HG03159 (cell line): ENCODE results near the gene PITPNM1.
"Not testable (repeated sequence)": the region's sequence is repeated elsewhere in the genome, so short reads cannot be mapped to it uniquely, and the experiment has no call there.

ENCODE experiments used
- ATAC-seq: cut with Tn5 transposase; IDR thresholded peaks from one replicate; pipeline ENCODE4 v1.9.1; 2021; ENCODE audit warnings: mild to moderate bottlenecking, moderate library complexity; ENCODE audit not compliant: unreplicated experiment

Gene PITPNM1

DNA sequence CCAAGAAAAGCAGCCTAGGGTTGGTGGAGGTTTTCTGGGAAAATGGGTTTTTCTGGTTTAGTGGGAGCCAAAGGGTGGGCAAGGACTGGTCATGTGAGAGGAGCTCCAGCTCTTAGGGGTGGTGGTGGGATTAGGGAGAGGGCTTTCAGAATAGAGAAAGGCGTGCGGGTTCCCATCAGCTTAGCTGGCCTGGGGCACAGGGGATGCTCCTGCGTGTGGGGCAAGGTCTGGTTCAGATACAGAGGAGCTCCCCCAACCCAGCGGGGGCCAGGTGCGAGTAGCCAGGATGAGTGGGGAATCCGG, 36.8 kb downstream of the PITPNM1 start:
- no peak for ATAC-seq

GRCh38 chr11:67468056-67468455, 37.1 kb downstream of the PITPNM1 start:
- ATAC-seq = no peak

DNA sequence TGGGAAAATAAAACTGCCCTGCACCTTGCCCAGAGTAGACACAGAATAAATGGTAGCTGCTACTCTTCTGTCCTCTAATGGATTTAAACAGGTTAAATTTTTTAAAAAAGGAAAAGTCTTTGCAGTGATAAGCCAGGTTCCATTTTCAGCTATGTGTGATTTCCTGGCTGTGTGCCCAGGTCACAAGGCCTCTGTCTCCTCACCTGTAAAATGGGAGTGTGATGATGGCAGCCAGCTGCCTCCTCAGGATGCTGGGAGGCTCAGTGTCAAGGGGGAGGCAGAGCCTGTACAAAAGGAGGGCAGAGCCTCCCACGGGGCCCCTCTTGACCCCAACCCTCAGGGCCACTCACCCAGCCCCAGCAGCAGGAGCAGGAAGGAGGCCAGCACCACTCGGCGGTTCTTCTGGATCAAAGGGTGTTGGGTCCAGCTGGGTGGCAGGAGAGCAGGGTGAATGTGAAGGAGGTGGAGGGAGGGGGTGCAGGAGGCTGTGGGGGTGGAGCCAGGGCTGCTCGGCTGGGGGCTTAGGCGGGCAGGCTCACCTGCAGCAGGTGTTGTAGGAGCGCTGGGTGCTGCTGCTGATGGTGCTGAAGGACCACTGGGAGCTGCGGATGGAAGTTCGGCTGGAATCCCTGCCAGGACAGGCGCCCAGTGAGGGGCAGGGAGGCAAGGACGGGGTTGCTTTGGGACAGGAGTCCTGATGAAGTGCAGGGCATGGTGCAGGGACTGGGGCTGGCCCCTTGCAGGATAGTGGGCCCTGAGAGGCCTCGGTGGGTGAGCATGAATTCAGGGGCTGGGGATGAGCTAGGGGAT, 38.0 kb downstream of the PITPNM1 start:
- ATAC-seq = no peak

DNA sequence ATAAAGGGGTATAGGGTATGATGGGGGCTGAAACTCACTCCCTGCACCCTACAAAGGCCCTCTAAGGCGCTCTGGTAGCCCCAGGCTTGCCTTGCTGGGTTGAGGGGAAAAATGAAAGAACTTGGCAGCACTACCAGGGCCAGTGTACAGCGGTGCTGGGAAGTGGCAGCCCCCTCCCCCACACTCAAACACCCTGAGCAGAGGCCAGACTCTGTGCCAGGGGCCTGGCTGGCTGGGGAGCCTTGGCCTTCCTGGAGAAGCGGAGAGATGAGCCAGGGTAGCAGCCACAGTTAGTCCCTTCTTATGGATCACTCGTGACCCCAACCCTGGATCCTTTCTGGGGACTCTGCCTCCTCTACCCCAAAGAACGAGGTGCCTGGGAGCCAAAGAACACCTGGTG, 38.8 kb downstream of the PITPNM1 start:
- ATAC-seq = no peak

GRCh38 chr11:67465530-67465929, 39.6 kb downstream of the PITPNM1 start:
- ATAC-seq = not testable (repeated sequence)

GRCh38 chr11:67465189-67465510, 40.0 kb downstream of the PITPNM1 start:
- ATAC-seq = no peak

GRCh38 chr11:67464411-67465188, 40.6 kb downstream of the PITPNM1 start:
- peak; percentile 55 for ATAC-seq

DNA sequence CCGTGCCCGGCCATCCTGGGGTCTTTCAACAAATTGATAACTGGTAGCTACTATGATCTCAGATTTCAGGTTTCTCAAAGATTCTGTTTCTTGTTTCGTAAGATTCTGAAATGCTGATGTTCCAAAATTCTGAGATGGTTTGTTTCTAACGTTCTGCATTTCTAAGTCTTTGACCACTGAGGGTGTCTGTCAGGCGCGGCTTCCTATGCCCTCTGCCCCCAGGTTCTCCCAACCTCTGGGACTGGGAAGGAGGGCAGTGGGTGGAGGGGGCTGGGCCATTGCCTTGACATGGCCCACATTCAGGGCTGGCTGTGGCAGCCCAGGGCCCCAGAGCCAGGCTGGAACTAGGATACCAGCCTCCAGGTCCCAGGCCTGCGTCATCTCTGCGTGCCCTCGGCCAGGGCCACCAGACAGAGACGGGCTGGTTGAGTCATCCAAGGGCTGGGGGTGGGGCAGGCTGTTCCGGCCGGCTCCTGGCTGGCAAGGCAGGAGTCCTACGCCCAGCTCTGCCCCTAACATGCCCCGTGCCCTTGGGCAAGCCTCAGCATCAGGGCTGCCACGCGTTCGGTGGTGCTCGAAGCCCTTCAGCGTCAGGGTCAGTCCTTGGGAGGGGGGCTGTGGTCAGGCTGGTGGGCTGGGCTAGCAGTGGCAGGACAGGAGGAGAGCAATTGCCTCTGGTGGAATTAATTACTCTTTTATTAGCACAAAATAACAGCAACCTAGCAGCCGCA, 41.3 kb downstream of the PITPNM1 start:
- ATAC-seq = no peak

DNA sequence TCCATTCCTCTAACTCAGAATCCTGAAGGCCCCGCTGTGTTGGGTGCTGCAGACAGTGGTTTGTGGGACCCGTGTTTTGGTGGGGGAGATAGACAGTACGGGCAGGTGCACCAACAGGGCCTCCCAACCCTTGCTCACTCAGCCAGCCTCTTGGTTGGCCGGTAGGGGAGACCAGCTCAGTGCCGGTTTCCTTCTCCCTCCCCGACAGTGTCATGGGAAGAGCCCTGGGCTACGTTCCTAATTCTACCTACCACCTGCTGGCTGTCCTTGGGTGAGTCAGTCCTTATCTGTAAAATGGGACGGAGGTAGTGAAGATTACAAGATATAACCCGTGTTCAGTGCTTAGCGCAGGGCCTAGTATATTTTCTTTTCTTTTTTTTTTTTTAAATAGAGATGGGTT, 42.0 kb downstream of the PITPNM1 start:
- ATAC-seq = no peak

DNA sequence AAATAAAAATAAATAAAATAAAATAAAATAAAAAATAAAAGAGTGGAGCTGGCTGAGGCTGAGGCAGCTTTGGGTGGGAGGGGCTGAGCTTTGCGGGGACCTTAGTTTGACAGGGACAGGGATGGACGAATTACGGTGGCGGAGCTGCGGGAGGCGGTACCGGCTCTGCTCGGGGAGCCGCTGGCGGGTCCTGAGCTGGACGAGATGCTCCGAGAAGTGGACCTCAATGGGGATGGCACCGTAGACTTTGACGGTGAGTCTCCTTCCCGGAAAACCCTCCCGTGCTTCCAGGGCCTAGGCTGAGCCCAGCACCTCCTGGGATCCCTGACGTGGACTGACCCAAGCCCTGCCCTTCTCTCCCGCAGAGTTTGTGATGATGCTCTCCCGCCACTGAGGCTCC, 46.9 kb downstream of the PITPNM1 start:
- ATAC-seq = no peak

GRCh38 chr11:67457453-67457852, 47.7 kb downstream of the PITPNM1 start:
- no peak for ATAC-seq

- ATAC-seq = no peak
Observed at GRCh38 chr11:67456068-67456705, 49.0 kb downstream of the PITPNM1 start.

- ATAC-seq = no peak
Observed at GRCh38 chr11:67455054-67455453, 50.1 kb downstream of the PITPNM1 start, which contains the start of gene CABP4. TSS of gene CABP4 (plus strand) at chr11:67455354. CDS start at chr11:67455424, 70 bp downstream.

- ATAC-seq = no peak
Observed at GRCh38 chr11:67453816-67454732, 51.1 kb downstream of the PITPNM1 start.

DNA sequence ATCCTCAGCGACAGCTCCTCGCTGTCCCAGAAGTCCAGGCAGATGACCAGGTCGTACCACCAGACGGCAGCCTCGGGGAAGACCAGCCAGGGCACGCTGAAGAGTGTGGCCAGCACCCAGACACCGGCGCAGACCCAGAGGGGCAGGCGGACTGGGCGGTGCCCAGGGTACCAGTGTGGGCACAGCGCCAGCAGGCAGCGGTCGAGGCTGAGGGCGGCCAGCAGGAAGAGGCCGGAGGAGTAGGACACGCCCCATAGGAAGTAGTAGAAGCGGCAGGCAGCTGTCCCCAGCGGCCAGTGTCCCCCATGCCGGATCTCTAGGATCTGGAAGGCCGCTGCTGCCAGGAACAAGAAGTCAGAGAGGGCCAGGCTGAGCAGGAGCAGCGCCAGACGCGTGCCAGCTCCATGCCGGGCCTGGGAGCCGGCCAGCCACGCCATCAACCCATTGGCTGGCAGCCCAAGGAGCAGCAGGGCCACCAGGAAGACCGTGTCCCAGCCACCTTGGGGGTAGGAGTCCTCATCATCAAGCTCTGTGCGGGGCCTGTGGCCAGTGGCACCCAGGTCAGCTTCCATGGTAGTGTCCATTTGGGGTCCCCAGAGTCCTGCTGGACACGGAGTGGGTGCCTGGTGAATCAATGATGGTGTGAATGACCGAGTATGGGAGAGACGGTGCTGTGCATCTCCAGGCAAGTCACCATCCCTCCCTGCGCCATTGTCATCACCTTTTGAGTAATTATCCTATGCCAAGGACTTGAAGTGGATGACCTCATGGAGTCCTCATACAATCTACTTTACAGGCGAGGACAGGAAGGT, 52.8 kb downstream of the PITPNM1 start, which contains the start of gene GPR152:
Gene GPR152 (minus strand): TSS at position 589 of the 812 bp plus-strand sequence. CDS start 5 bp downstream, at position 584.
- ATAC-seq = no peak

- no peak for ATAC-seq
Observed at GRCh38 chr11:67451658-67451976, 53.5 kb downstream of the PITPNM1 start.

GRCh38 chr11:67450796-67451657, 54.1 kb downstream of the PITPNM1 start:
- ATAC-seq = no peak

- ATAC-seq = no peak
Observed at GRCh38 chr11:67449116-67449844, 55.9 kb downstream of the PITPNM1 start.
